ENCODE data around the gene GUCY1A2.
"Not testable (repeated sequence)": the region's sequence is repeated elsewhere in the genome, so short reads cannot be mapped to it uniquely, and the experiment has no call there.

The GUCY1A2 gene

DNA sequence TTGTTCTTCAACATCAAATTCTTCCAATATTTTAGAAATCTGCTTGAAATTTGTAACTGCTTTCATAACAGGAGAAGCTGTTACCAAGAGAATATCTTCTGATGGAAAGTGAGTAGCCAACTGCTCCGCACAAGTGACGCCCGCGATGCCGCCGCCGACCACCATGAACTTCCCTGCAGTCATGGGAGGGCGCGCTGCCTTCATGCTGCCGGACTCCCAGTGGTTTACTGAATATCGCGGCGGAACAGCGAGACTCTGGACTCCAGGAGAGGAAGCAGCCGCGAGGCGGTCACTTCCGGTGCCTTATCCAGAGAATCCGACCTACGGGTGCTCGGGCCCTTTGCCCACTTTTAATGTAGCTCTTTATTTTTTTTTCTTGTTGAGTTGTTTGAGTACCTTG, 190.6 kb downstream of the GUCY1A2 start:
- Histone ChIP-seq H3K9me3 (ENCODE audit: severe bottlenecking) (no peaks in the 10 kb centered on the region), H3K4me1 (ENCODE audit: insufficient read depth, poor library complexity, severe bottlenecking) (no peaks in the 10 kb centered on the region), H3K36me3 (ENCODE audit: low read depth) (no peaks in the 10 kb centered on the region), H3K27ac (ENCODE audit: poor library complexity, severe bottlenecking) (no peak overlapping the region), H3K27me3 (ENCODE audit: insufficient read depth, poor library complexity, severe bottlenecking) (no peaks in the 10 kb centered on the region), H3K4me3 (ENCODE audit: severe bottlenecking) (no peak overlapping the region)
- ATAC-seq (ENCODE audit: low read depth) (no peak), DNase-seq (ENCODE audit: low spot score) (peak; percentile 31)
- TF ChIP-seq, protein P1, sequence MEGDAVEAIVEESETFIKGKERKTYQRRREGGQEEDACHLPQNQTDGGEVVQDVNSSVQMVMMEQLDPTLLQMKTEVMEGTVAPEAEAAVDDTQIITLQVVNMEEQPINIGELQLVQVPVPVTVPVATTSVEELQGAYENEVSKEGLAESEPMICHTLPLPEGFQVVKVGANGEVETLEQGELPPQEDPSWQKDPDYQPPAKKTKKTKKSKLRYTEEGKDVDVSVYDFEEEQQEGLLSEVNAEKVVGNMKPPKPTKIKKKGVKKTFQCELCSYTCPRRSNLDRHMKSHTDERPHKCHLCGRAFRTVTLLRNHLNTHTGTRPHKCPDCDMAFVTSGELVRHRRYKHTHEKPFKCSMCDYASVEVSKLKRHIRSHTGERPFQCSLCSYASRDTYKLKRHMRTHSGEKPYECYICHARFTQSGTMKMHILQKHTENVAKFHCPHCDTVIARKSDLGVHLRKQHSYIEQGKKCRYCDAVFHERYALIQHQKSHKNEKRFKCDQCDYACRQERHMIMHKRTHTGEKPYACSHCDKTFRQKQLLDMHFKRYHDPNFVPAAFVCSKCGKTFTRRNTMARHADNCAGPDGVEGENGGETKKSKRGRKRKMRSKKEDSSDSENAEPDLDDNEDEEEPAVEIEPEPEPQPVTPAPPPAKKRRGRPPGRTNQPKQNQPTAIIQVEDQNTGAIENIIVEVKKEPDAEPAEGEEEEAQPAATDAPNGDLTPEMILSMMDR (IDR thresholded peaks at IDR 0.05; ENCODE audit: poor library complexity, severe bottlenecking), result no peak

DNA sequence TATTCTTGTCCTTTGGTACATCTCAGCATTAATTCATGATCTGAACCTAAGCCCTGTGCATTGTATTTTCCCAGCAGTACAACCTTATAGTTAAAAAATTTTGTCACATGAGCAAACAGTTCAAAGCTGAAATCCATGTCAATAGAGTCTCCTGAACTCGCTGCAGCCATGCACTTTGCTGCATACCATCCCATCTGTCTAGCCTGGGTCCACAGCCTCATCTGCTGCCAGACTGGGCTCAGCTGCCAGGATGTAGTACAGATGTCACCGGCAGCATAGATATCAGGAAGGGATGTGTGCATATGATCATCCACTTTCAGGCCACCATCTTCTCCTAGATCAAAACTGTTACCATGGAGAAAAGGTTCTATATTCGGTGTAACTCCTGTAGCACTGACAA, 191.7 kb downstream of the GUCY1A2 start:
- H3K4me1 ChIP-seq (ENCODE audit: insufficient read depth, poor library complexity, severe bottlenecking); H3K4me3 ChIP-seq (ENCODE audit: severe bottlenecking); ATAC-seq (ENCODE audit: low read depth): not testable (repeated sequence)

DNA sequence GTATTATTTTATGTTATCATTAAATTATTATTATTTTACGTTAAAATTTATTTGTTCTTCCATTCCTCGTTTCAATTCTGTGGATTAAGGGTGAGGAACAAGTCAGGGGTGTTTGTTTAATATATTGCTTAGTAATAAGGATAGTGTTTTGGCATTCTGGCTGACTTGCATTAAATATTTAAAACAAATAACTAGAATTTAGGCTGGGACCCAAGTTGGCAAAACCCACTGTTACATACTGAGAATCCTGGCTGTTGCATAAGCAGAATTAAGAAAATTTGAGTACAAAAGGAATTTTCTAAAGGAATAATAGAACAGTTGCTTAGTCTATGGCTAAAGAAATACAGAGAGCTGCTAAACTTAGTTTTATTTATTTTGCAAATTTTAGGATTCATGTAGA, 196.4 kb downstream of the GUCY1A2 start:
- DNase-seq (ENCODE audit: low spot score), result no peak
- Histone ChIP-seq H3K27me3 (ENCODE audit: insufficient read depth, poor library complexity, severe bottlenecking) (no peaks in the 10 kb centered on the region), H3K4me1 (ENCODE audit: insufficient read depth, poor library complexity, severe bottlenecking) (no peaks in the 10 kb centered on the region), H3K4me3 (ENCODE audit: severe bottlenecking) (no peak overlapping the region), H3K27ac (ENCODE audit: poor library complexity, severe bottlenecking) (no peak overlapping the region), H3K36me3 (ENCODE audit: low read depth) (no peaks in the 10 kb centered on the region), H3K9me3 (ENCODE audit: severe bottlenecking) (no peaks in the 10 kb centered on the region)
- TF ChIP-seq, protein P1 (IDR thresholded peaks at IDR 0.05; ENCODE audit: poor library complexity, severe bottlenecking), result no peak
- ATAC-seq (ENCODE audit: low read depth), result no peak

More for the DNA sequence above, 191.7 kb downstream of the GUCY1A2 start:
- H3K27me3 ChIP-seq (ENCODE audit: insufficient read depth, poor library complexity, severe bottlenecking); DNase-seq (ENCODE audit: low spot score); H3K9me3 ChIP-seq (ENCODE audit: severe bottlenecking); H3K36me3 ChIP-seq (ENCODE audit: low read depth); H3K27ac ChIP-seq (ENCODE audit: poor library complexity, severe bottlenecking): not testable (repeated sequence)

DNA sequence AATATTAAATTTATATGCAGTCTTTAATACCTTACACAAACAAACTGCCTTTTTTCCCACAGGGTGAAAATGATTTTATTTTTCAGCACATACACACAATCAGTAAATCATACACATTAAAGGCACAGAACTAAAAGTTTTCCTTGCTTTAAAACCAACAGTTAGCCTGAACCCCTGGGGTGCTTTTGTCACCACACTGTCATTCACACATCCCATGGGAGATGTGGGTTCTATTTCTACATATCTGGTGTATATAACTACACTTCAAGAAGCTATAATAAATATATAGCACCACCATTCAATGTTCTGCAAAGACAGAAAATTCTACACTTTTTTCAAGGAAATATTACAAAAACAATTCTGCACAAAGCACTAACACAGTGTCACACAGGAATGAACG, 197.0 kb downstream of the GUCY1A2 start:
- Histone ChIP-seq H3K9me3 (ENCODE audit: severe bottlenecking) (no peaks in the 10 kb centered on the region), H3K4me3 (ENCODE audit: severe bottlenecking) (no peak overlapping the region), H3K4me1 (ENCODE audit: insufficient read depth, poor library complexity, severe bottlenecking) (no peaks in the 10 kb centered on the region), H3K36me3 (ENCODE audit: low read depth) (no peaks in the 10 kb centered on the region), H3K27ac (ENCODE audit: poor library complexity, severe bottlenecking) (no peak overlapping the region), H3K27me3 (ENCODE audit: insufficient read depth, poor library complexity, severe bottlenecking) (no peaks in the 10 kb centered on the region)
- DNase-seq (ENCODE audit: low spot score) (no peak), ATAC-seq (ENCODE audit: low read depth) (no peak)
- TF ChIP-seq, protein P1 (IDR thresholded peaks at IDR 0.05; ENCODE audit: poor library complexity, severe bottlenecking), result no peak

DNA sequence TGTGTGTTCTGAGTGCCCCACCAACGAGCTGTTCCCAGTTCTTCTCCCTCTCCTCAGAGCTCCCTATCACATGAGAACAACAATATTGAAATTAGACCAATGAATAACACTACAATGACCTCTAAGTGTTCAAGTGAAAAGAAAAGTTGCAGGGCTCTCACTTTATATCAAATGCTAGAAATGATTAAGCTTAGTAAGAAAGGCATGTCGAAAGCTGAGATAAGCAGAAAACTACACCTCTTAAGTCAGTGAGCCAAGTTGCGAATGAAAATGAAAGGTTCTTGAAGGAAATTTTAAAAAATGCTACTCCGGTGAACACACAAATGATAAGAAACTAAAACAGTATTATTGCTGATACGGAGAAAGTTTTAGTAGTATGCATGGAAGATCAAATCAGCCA, 199.8 kb downstream of the GUCY1A2 start:
- Histone ChIP-seq H3K36me3 (ENCODE audit: low read depth) (no peaks in the 10 kb centered on the region), H3K4me3 (ENCODE audit: severe bottlenecking) (no peak overlapping the region), H3K9me3 (ENCODE audit: severe bottlenecking) (no peaks in the 10 kb centered on the region), H3K27ac (ENCODE audit: poor library complexity, severe bottlenecking) (no peak overlapping the region), H3K27me3 (ENCODE audit: insufficient read depth, poor library complexity, severe bottlenecking) (no peaks in the 10 kb centered on the region), H3K4me1 (ENCODE audit: insufficient read depth, poor library complexity, severe bottlenecking) (no peaks in the 10 kb centered on the region)
- no peak for DNase-seq (ENCODE audit: low spot score)
- no peak for ATAC-seq (ENCODE audit: low read depth)
- TF ChIP-seq, protein P1 (IDR thresholded peaks at IDR 0.05; ENCODE audit: poor library complexity, severe bottlenecking), result no peak

Measured in RWPE2 (cell line).